ENCODE measurements around the gene GLI3. TPM values are rescaled to one million over a fixed set of nuclear protein-coding genes. Genes with fewer than 3 reads are reported as not detected.

The GLI3 gene
- total RNA-seq, 1 donor from 2014 or later, result 9.0 TPM

DNA sequence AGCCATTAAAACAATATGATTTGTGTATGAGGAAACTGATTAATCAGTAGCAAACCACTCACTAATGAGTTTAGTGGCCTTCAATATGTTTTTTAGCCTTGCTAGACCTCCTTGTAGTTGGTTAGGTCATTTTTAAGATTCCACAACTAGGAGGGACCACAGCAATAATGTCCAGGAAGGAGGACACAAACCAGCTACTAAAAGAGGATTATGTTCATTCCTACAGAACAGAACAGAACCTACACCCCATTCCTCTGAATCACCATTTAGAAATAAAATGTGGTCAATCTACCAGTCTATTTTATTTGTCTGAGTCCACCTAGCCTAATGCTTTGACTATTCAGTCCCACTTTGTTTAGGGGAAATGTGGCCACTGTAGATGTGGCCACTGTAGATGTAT is 226.3 kb downstream of the GLI3 start:
- Mint-ChIP-seq H3K36me3 (ENCODE audit: insufficient read depth) (peaks cover 3% of the 10 kb centered on the region), H3K27me3 (peaks cover 29% of the 10 kb centered on the region), H3K4me1 (ENCODE audit: low read depth) (peaks cover 3% of the 10 kb centered on the region), H3K4me3 (ENCODE audit: low read depth) (no peak overlapping the region), H3K27ac (no peak overlapping the region), H3K9me3 (ENCODE audit: low read depth) (peaks cover 14% of the 10 kb centered on the region)
- TF ChIP-seq, protein P1, sequence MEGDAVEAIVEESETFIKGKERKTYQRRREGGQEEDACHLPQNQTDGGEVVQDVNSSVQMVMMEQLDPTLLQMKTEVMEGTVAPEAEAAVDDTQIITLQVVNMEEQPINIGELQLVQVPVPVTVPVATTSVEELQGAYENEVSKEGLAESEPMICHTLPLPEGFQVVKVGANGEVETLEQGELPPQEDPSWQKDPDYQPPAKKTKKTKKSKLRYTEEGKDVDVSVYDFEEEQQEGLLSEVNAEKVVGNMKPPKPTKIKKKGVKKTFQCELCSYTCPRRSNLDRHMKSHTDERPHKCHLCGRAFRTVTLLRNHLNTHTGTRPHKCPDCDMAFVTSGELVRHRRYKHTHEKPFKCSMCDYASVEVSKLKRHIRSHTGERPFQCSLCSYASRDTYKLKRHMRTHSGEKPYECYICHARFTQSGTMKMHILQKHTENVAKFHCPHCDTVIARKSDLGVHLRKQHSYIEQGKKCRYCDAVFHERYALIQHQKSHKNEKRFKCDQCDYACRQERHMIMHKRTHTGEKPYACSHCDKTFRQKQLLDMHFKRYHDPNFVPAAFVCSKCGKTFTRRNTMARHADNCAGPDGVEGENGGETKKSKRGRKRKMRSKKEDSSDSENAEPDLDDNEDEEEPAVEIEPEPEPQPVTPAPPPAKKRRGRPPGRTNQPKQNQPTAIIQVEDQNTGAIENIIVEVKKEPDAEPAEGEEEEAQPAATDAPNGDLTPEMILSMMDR (IDR thresholded peaks at IDR 0.05; ENCODE audit: unreplicated experiment), result no peak
- no peak for DNase-seq (ENCODE audit: low spot score, unreplicated experiment)

DNA sequence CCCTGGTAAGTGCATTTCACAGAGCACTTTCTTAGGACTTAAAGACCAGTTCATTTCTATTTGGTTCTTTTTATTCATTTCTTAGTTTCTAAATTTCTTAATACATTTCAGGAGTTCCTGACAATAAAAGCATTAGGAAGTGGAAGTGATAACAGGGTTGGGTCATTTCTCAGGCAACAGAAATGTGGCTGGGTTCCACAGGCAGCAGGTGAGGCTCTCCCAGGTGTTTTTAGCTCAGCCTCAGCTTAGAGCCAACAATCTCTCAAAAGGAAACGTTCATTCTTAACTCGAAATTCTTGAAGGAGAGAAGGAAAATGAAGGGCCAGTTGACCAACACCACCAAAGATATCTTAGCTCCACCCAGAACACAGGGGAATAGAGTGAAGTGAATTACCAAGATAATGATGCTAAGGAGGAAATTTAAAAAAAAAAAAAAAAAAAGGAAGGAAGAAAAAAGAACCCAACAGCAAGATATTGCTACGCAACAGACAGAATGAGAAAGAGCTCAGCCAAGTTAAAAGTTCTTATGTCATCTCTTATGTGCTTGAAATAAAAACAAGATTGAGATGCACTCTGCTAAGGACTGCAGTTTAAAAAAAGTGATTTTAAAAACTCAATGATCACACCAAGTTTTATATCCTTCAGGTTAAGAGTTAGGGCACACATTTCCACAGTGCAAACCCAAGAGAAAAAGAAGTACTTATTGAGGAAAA is 230.1 kb downstream of the GLI3 start:
- Mint-ChIP-seq H3K36me3 (ENCODE audit: insufficient read depth) (no peaks in the 10 kb centered on the region), H3K4me1 (ENCODE audit: low read depth) (no peaks in the 10 kb centered on the region), H3K27me3 (peaks cover 23% of the 10 kb centered on the region), H3K4me3 (ENCODE audit: low read depth) (no peak overlapping the region), H3K27ac (no peak overlapping the region), H3K9me3 (ENCODE audit: low read depth) (no peaks in the 10 kb centered on the region)
- DNase-seq (ENCODE audit: low spot score, unreplicated experiment), result no peak
- TF ChIP-seq, protein P1 (IDR thresholded peaks at IDR 0.05; ENCODE audit: unreplicated experiment), result no peak

DNA sequence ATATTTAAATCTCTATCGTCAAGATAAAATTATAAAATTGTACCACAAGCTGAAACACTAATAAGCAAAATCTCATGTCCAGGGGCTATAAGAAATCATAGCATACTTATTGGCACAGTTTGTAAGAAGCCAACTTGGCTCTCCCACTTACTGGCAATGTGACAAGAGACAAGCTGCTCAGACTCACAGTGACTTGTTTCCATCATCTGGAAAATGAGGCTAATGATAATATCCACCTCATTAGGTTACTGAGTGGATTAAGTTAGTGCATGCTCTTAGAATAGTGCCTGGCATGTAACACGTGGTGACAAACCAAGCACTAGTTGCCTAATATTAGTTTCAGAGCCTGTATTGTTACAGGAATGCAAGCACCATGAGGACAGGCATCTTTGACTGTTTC is 234.4 kb downstream of the GLI3 start:
- Mint-ChIP-seq H3K36me3 (ENCODE audit: insufficient read depth) (no peaks in the 10 kb centered on the region), H3K9me3 (ENCODE audit: low read depth) (no peaks in the 10 kb centered on the region), H3K27me3 (peaks cover 18% of the 10 kb centered on the region), H3K27ac (no peak overlapping the region), H3K4me1 (ENCODE audit: low read depth) (no peaks in the 10 kb centered on the region), H3K4me3 (ENCODE audit: low read depth) (no peak overlapping the region)
- DNase-seq (ENCODE audit: low spot score, unreplicated experiment), result no peak
- TF ChIP-seq, protein P1 (IDR thresholded peaks at IDR 0.05; ENCODE audit: unreplicated experiment), result no peak

DNA sequence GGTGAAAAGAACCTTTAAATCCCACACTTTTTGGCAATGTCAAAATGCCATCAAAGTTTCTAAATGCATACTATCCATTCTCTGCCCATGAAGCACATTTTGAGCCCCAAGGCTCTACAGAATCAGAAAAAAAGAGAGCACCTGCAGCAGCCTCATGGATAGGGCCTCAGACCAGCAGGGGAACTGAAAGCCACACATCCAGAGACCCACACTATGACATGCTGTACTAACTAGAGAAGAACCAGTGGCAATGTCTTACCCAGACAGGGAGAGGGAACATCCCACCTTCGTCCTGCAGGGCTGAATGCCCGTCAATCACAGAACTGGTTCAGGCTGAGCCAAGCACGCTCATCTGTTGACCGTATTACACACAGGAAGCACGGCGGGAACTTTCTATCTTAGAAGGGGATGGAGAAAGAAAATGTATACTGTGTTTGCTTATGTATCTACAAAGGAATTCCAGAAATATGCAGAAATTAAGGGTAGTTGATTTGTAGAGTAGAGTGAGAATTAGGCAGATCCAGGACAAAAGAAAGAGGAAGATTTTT is 237.2 kb downstream of the GLI3 start:
- no peaks in the 10 kb centered on the region for H3K4me1 Mint-ChIP-seq (ENCODE audit: low read depth)
- TF ChIP-seq, protein P1 (IDR thresholded peaks at IDR 0.05; ENCODE audit: unreplicated experiment), result no peak
- H3K27ac Mint-ChIP-seq, result no peak overlapping the region
- no peaks in the 10 kb centered on the region for H3K36me3 Mint-ChIP-seq (ENCODE audit: insufficient read depth)
- H3K9me3 Mint-ChIP-seq (ENCODE audit: low read depth), result no peaks in the 10 kb centered on the region
- no peak overlapping the region for H3K4me3 Mint-ChIP-seq (ENCODE audit: low read depth)
- DNase-seq (ENCODE audit: low spot score, unreplicated experiment), result no peak
- peaks cover 16% of the 10 kb centered on the region for H3K27me3 Mint-ChIP-seq

DNA sequence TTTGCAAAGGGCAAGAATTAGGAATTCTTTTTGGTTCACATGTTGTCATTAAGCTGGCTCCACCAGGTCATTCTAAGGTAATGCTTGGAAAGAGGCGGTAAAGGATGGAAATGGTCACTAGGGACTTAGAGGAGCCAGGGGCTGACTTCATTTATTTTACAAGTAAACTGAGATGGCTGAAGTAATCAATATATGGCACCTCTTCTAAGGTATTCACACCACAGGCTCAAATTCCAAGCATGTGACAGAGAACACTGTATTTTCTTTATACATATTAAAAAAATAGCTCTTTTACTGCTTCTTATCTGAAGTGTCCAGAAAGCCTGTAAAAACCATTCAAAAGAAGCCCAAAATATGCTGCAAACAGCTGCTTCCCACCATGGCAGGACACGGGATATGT is 239.0 kb downstream of the GLI3 start:
- H3K27ac Mint-ChIP-seq, result no peak overlapping the region
- TF ChIP-seq, protein P1 (IDR thresholded peaks at IDR 0.05; ENCODE audit: unreplicated experiment), result no peak
- H3K4me3 Mint-ChIP-seq (ENCODE audit: low read depth), result no peak overlapping the region
- peaks cover 1% of the 10 kb centered on the region for H3K4me1 Mint-ChIP-seq (ENCODE audit: low read depth)
- H3K9me3 Mint-ChIP-seq (ENCODE audit: low read depth), result no peaks in the 10 kb centered on the region
- DNase-seq (ENCODE audit: low spot score, unreplicated experiment), result no peak
- H3K36me3 Mint-ChIP-seq (ENCODE audit: insufficient read depth), result no peaks in the 10 kb centered on the region
- peaks cover 20% of the 10 kb centered on the region for H3K27me3 Mint-ChIP-seq
